ENCODE results near the gene SGIP1.

DNA sequence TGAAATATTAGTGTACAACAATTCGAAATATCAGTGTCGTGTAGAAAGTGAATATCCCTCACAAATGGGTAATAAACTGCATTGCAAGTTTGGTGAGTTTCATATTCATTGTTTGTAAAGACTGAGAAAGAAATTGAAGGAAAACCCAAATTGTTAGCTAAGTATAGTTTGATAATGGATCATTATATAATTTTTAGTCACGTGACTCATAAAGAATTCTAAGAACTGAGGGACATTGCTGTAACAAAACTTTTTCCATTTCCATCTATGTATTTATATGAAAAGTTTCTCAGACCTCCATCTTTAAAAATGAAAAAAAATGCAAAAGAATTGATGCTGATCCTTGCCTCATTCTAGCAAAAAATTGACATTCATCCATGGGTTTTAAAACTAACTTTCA, 36.0 kb upstream of the SGIP1 start:
- TF ChIP-seq, protein P1, sequence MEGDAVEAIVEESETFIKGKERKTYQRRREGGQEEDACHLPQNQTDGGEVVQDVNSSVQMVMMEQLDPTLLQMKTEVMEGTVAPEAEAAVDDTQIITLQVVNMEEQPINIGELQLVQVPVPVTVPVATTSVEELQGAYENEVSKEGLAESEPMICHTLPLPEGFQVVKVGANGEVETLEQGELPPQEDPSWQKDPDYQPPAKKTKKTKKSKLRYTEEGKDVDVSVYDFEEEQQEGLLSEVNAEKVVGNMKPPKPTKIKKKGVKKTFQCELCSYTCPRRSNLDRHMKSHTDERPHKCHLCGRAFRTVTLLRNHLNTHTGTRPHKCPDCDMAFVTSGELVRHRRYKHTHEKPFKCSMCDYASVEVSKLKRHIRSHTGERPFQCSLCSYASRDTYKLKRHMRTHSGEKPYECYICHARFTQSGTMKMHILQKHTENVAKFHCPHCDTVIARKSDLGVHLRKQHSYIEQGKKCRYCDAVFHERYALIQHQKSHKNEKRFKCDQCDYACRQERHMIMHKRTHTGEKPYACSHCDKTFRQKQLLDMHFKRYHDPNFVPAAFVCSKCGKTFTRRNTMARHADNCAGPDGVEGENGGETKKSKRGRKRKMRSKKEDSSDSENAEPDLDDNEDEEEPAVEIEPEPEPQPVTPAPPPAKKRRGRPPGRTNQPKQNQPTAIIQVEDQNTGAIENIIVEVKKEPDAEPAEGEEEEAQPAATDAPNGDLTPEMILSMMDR (IDR thresholded peaks at IDR 0.05): no peak
- TF ChIP-seq POLR2A (IDR thresholded peaks at IDR 0.05): no peak
